ENCODE data around the gene REEP6.

Gene REEP6

DNA sequence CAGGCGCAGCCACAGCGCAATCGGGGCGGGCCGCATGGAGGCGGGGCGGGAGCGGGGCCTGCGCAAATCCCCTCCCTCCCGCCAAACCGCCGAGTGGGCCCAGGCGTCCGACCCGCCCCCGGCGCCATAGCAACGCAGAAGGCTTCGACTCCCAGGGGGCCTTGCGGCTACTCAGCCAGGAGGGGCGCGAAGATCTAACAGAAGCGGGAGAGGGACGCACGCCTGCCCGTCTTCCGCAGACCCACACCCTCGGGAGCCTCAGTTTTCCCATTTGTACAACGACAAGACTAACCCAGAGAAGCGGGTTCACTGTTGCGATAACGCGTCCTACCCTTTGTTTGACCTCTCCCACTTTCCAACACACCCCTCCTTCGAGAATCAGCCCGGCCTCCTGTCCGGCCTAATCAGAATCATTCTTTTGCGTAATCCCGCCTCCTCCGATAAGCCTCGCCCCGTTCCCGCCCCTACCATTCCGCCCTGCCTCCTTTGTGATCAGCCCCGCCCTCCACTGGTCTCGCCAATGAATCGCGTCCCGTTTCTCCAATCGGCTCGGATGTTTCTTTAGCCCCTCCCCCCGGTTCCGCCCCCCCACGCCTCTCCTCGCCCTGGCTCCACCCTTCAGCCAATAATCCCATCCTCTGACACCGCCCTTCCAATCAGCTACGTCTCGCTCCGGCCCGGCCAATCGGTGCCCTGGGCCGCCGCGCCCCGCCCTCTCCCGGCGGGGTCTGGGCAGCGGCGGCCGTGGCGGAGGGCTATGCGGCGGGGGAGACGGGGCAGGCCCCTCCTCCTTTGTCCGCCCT, 469 bp upstream of the REEP6 start, which contains the start of gene PCSK4:
PCSK4 (minus strand) TSS at position 40 of the 803 bp plus-strand sequence; CDS start at position 36, 4 bp downstream.
- TF ChIP-seq, protein P1, sequence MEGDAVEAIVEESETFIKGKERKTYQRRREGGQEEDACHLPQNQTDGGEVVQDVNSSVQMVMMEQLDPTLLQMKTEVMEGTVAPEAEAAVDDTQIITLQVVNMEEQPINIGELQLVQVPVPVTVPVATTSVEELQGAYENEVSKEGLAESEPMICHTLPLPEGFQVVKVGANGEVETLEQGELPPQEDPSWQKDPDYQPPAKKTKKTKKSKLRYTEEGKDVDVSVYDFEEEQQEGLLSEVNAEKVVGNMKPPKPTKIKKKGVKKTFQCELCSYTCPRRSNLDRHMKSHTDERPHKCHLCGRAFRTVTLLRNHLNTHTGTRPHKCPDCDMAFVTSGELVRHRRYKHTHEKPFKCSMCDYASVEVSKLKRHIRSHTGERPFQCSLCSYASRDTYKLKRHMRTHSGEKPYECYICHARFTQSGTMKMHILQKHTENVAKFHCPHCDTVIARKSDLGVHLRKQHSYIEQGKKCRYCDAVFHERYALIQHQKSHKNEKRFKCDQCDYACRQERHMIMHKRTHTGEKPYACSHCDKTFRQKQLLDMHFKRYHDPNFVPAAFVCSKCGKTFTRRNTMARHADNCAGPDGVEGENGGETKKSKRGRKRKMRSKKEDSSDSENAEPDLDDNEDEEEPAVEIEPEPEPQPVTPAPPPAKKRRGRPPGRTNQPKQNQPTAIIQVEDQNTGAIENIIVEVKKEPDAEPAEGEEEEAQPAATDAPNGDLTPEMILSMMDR (IDR thresholded peaks at IDR 0.05; ENCODE audit: low read depth, low read length): no peak

DNA sequence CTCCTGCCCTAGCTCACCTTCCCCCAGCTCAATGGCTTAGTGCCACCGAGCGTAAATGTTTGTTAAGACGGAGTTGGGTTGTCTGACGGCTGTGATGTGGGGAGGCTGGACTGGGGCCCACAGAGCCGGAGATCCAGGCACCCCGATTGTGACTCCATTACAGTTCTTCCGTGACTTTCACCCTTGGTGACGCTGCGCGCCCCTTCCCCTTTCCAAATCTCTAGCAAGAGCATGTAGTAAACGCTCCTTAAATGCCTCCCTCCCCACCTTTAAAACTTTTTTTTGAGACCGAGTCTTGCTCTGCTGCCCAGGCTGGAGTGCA, 829 bp downstream of the REEP6 start:
- DNase-seq (ENCODE audit: extremely low read depth, low read depth): no peak
- TF ChIP-seq, protein P1 (IDR thresholded peaks at IDR 0.05; ENCODE audit: low read depth, low read length): no peak

More for the DNA sequence above, 469 bp upstream of the REEP6 start, which contains the start of gene PCSK4:
- peak; percentile 98 for DNase-seq (ENCODE audit: extremely low read depth, low read depth)

DNA sequence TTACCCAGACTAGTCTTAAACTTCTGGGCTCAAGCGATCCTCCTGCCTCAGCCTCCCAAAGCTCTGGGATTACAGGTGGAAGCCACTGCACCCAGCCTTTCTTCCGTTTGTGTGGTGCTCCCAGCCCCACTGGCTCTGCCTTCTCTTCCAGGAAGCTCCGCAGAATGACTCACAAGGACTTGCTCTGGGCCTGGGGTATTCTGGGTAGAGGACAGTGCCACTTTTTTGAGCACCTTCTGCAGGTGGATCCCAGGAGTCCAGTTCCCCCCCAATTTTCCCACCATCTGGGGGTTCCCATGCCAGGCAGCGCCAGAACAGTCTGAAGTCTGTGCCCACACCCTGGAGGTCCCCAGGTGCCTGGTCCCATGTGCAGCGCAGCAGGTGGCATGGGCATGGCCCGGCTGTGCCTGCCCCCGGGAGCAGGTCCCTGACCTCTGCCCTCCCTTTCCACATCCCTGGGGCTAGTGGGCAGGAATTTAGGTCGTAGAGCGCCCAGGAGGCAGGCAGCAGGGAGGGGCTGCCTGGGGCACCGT, 1.6 kb downstream of the REEP6 start:
- DNase-seq (ENCODE audit: extremely low read depth, low read depth): no peak
- TF ChIP-seq, protein P1 (IDR thresholded peaks at IDR 0.05; ENCODE audit: low read depth, low read length): no peak

DNA sequence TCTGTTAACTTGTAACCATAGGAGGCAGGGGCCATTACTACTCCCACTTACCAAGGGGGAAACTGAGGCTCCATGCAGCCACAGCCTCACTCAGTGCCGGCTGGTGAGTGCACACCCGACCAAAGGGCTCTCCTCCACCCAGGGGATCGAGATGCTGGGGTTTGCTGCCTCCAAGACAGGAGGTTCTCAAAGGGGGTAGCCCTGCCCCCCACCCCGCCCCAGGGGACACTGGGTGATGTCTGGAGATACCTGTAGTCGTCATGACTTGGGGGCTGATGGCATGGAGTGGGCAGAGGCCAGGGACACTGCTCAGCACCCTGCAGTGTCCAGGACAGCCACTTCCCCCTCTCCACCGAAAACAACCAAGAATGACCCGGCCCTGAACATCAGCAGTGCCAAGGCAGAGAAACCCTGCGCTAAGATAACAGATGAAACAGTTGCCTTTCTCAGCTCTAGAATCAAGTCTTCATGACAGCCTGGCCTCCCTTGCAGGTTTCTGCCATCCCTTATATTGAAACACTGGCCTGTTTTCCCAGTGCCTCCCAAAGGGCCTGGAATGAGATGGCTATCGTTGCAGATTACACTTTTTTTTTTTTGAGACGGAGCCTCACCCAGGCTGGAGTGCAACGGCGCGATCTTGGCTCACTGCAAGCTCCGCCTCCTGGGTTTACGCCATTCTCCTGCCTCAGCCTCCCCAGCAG, 3.3 kb downstream of the REEP6 start:
- DNase-seq (ENCODE audit: extremely low read depth, low read depth): no peak
- TF ChIP-seq, protein P1 (IDR thresholded peaks at IDR 0.05; ENCODE audit: low read depth, low read length): no peak

DNA sequence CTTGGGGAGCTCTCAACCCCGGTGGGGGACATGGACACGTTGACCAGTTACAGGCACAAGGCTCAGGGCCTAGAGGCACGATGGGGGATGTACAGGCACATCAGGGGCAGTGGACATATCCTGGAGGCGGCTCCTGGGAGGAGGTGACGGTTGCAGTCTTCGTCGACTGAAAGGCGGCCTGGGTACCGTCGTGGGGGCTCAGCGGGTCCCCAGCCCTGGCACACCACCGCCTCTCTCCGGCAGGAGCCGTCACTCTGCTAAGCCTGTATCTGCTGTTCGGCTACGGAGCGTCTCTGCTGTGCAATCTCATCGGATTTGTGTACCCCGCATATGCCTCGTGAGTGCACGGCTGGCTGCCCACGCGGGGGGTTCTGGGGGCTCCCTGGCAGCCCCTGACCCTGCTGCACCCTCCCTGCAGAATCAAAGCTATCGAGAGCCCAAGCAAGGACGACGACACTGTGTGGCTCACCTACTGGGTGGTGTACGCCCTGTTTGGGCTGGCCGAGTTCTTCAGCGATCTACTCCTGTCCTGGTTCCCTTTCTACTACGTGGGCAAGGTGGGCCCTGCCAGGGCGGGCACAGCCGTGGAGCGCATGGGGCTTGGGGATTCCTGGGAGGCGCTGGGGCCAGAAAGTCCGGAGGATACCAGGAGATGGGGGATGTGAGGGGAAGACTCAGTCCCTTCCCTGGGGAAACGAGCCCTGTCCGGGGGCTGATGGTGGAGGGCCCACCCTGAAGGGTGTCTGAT, 4.2 kb downstream of the REEP6 start:
- DNase-seq (ENCODE audit: extremely low read depth, low read depth): no peak
- TF ChIP-seq, protein P1 (IDR thresholded peaks at IDR 0.05; ENCODE audit: low read depth, low read length): no peak

DNA sequence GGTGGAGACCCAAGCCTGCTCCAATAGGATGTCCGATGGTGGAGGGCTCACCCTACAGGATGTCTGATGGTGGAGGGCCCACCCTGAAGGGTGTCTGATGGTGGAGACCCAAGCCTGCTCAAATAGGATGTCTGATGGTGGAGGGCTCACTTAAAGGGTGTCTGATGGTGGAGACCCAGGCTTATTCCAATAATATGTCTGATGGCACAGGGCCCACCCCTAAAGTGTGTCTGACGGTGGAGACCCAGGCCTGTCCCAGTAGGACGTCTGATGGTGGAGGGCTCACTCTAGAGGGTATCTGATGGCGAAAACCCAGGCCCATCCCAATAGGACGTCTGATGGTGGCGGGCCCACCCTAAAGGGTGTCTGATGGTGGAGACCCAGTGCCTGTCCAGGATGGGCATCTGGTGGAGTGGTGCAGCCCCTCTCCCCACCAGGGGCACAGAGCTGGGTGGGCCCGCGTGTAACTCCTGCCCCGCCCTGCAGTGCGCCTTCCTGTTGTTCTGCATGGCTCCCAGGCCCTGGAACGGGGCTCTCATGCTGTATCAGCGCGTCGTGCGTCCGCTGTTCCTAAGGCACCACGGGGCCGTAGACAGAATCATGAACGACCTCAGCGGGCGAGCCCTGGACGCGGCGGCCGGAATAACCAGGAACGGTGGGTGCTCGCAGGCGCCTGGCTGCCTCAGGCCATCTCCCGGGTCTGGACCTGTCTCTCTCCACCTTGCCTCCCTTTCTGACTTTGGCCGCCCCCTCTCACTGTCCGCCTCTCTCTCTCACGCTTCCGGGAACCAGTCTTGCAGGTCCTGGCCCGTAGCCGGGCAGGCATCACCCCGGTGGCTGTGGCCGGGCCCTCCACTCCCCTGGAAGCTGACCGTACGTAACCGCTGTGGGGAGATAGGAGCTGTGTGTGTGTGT, 5.1 kb downstream of the REEP6 start:
- no peak for DNase-seq (ENCODE audit: extremely low read depth, low read depth)
- TF ChIP-seq, protein P1 (IDR thresholded peaks at IDR 0.05; ENCODE audit: low read depth, low read length): no peak

Data from AG09319 (cell line).